Effector memory CD8-positive, alpha-beta T cell (primary cell): ENCODE data around the gene SBNO1.
A peak's percentile ranks its signal among the peaks of the same experiment; 100 is the strongest.
"Not testable (repeated sequence)": the region's sequence is repeated elsewhere in the genome, so short reads cannot be mapped to it uniquely, and the experiment has no call there.

ENCODE experiments used
- ATAC-seq: fragments of 150-1000 bp; cut with Tn5 transposase; replicated peaks from 2 replicates; pipeline ENCODE4 v1.10.0; 2021; ENCODE audit warnings: mild to moderate bottlenecking, moderate library complexity
- DNase-seq, 3 experiments: peaks; one replicate each; pipeline ENCODE4 v3.0.0; 2021
- H3K27ac Mint-ChIP-seq, 2 donors: one replicate each; pipeline ENCODE4 v1.8.0; 2022; ENCODE audit warnings: mild to moderate bottlenecking in 2 of 2, mixed read lengths in 2 of 2, moderate library complexity in 2 of 2
- H3K27me3 Mint-ChIP-seq, 2 donors: one replicate each; pipeline ENCODE4 v1.8.0; 2022; ENCODE audit warnings: mixed read lengths in 2 of 2
- H3K36me3 Mint-ChIP-seq: one replicate; pipeline ENCODE4 v1.8.0; 2022; ENCODE audit warnings: mild to moderate bottlenecking, moderate library complexity, mixed read lengths; ENCODE audit not compliant: insufficient read depth
- H3K4me1 Mint-ChIP-seq, 2 donors: one replicate each; pipeline ENCODE4 v1.8.0; 2022; ENCODE audit warnings: low read depth in 2 of 2, mixed read lengths in 2 of 2
- H3K4me3 Mint-ChIP-seq, 2 donors: one replicate each; pipeline ENCODE4 v1.8.0; 2022; ENCODE audit warnings: mild to moderate bottlenecking in 2 of 2, mixed read lengths in 2 of 2, moderate library complexity in 2 of 2
- H3K9me3 Mint-ChIP-seq, 2 donors: one replicate each; pipeline ENCODE4 v1.8.0; 2022; ENCODE audit warnings: mixed read lengths in 2 of 2

Gene SBNO1

GRCh38 chr12:123396543-123396942 lies 31.9 kb upstream of the SBNO1 start:
- Mint-ChIP-seq H3K9me3 (no peaks in the 10 kb centered on the region), H3K4me3 (no peak overlapping the region), H3K36me3 (peaks cover 58% of the 10 kb centered on the region), H3K27me3 (no peaks in the 10 kb centered on the region), H3K27ac (no peak overlapping the region), H3K4me1 (peaks cover 16 to 17% of the 10 kb centered on the region in 2 donors)
- DNase-seq (no peak), ATAC-seq (no peak)

DNA sequence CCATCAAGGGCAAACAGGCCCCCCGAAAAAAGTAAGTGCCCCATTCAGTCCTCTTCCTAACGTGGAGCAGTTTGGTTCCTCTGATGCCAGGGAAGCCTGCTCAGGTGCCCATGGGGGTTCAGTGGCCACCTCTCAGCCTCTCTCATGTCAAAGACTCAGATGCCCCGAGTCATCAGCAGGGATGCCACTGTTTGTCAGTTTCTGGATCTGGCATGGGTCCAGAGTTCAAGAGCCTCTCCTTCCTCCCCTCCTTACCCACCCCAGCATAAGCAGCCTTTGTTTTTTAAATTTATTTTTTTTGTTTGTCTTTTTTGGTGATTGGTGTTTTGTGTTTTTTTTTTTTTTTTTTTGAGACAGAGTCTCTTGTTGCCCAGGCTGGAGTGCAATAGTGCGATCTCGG lies 30.6 kb upstream of the SBNO1 start:
- Mint-ChIP-seq H3K4me1 (peaks cover 22 to 29% of the 10 kb centered on the region in 2 donors), H3K9me3 (no peaks in the 10 kb centered on the region)
- ATAC-seq: no peak

GRCh38 chr12:123393747-123394146 lies 29.1 kb upstream of the SBNO1 start:
- ATAC-seq: no peak
- DNase-seq: no peak
- Mint-ChIP-seq H3K9me3 (no peaks in the 10 kb centered on the region), H3K4me3 (no peak overlapping the region), H3K4me1 (peaks cover 22 to 33% of the 10 kb centered on the region in 2 donors), H3K27me3 (no peaks in the 10 kb centered on the region), H3K27ac (no peak overlapping the region), H3K36me3 (peaks cover 63% of the 10 kb centered on the region)

More for the DNA sequence above, 30.6 kb upstream of the SBNO1 start:
- peak overlapping the region in 1 of 2 donors; percentile 81 for H3K27ac Mint-ChIP-seq
- DNase-seq: no peak
- peaks cover 67% of the 10 kb centered on the region for H3K36me3 Mint-ChIP-seq
- H3K4me3 Mint-ChIP-seq: no peak overlapping the region
- H3K27me3 Mint-ChIP-seq: no peaks in the 10 kb centered on the region

DNA sequence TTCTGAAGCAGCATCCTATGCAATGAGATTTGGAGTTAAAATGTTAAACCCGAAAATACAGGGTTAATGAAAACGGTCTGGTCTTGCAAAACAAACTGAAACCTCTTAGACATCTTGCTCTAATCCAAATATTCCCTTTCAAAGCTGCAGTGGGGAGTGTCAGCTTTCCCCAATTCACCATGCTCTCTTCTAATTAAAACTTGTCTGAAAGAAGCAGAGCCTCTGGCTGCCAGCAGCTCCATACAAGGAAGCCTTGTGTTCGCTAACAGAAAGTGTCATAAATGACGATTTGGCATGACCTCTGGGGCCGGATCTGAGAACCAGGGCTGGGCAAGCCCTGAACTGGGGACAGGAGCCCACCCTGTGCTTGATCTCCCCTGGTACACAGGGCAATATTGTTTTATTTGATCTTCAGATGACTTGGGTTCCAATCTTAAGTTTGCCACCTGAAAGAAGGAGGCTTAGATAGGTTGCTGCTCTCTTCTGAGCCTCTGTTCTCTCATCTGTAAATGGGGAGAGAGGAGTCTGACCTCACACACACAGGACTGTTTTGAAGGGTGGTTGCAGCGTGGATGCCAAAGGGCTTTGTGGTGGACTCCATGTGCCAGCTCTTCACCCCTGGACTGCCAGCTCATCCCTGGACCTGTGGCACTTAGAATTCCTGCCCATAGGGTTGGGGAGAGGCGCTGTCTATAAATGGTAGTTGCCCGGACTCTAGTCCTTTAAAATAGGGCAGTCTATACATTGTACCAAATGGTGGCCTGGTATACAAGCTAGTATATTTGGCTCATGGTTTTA lies 27.1 kb upstream of the SBNO1 start:
- Mint-ChIP-seq H3K27me3 (no peaks in the 10 kb centered on the region), H3K4me3 (peak overlapping the region; percentile 78 to 91), H3K9me3 (no peaks in the 10 kb centered on the region), H3K4me1 (peaks cover 30 to 45% of the 10 kb centered on the region in 2 donors), H3K27ac (peak overlapping the region in 1 of 2 donors; percentile 94), H3K36me3 (peaks cover 50% of the 10 kb centered on the region)
- DNase-seq (no peak), ATAC-seq (no peak)

GRCh38 chr12:123390498-123391426 lies 26.1 kb upstream of the SBNO1 start:
- ATAC-seq: peak; percentile 22
- no peaks in the 10 kb centered on the region for H3K27me3 Mint-ChIP-seq
- no peaks in the 10 kb centered on the region for H3K9me3 Mint-ChIP-seq
- H3K36me3 Mint-ChIP-seq: peaks cover 41% of the 10 kb centered on the region
- H3K27ac Mint-ChIP-seq: peak overlapping the region; percentile 85 to 94
- no peak for DNase-seq
- peak overlapping the region; percentile 78 to 91 for H3K4me3 Mint-ChIP-seq
- H3K4me1 Mint-ChIP-seq: peaks cover 30 to 45% of the 10 kb centered on the region in 2 donors

- H3K9me3 Mint-ChIP-seq: no peaks in the 10 kb centered on the region
- ATAC-seq (peak; percentile 5), DNase-seq (no peak)
- H3K27ac Mint-ChIP-seq: peak overlapping the region; percentile 85 to 94
- H3K36me3 Mint-ChIP-seq: peaks cover 31% of the 10 kb centered on the region
- H3K4me1 Mint-ChIP-seq: peaks cover 30 to 40% of the 10 kb centered on the region in 2 donors
- peak overlapping the region; percentile 78 to 91 for H3K4me3 Mint-ChIP-seq
- no peaks in the 10 kb centered on the region for H3K27me3 Mint-ChIP-seq
These were observed 25.1 kb upstream of the SBNO1 start for GRCh38 chr12:123389560-123390351.

DNA sequence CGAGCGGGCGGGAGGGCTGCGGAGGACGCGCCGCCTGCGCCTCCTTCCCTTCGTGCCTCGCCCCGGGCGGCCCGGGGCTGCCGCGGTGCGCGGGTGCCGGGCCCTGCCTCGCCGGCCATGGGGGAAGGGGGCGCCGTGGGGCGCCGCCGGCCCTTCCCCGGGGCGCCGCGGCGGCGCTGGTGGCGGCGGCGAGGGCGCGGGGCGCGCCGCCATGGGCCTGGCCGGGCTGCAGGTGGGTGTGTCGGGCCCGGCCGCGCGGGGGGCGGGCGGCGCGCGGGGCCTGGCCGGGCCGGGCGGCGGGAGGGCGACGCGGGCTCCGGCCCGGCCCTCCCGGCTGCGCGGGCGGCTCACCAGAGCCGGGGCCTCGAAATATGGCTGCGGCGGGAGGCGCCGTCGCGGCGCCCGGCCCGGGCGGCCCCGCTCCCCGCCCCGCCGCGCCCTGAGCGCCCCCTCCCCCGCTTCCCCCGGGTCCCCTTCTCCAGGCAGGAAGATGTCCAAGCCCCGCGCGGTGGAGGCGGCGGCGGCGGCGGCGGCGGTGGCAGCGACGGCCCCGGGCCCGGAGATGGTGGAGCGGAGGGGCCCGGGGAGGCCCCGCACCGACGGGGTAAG lies 24.4 kb upstream of the SBNO1 start:
- Mint-ChIP-seq H3K4me3 (no peak overlapping the region), H3K9me3 (no peaks in the 10 kb centered on the region), H3K4me1 (peaks cover 30 to 40% of the 10 kb centered on the region in 2 donors), H3K36me3 (peaks cover 27% of the 10 kb centered on the region), H3K27ac (no peak overlapping the region), H3K27me3 (no peaks in the 10 kb centered on the region)
- no peak for DNase-seq
- no peak for ATAC-seq

GRCh38 chr12:123388177-123388950 lies 23.7 kb upstream of the SBNO1 start:
- peaks cover 33% of the 10 kb centered on the region for H3K36me3 Mint-ChIP-seq
- no peaks in the 10 kb centered on the region for H3K27me3 Mint-ChIP-seq
- H3K27ac Mint-ChIP-seq: peak overlapping the region; percentile 78 to 84
- H3K4me3 Mint-ChIP-seq: peak overlapping the region; percentile 83 to 86
- DNase-seq (peak; percentile 61 to 69 (median 68)), ATAC-seq (peak; percentile 66)
- H3K4me1 Mint-ChIP-seq: peaks cover 34 to 43% of the 10 kb centered on the region in 2 donors
- no peaks in the 10 kb centered on the region for H3K9me3 Mint-ChIP-seq

DNA sequence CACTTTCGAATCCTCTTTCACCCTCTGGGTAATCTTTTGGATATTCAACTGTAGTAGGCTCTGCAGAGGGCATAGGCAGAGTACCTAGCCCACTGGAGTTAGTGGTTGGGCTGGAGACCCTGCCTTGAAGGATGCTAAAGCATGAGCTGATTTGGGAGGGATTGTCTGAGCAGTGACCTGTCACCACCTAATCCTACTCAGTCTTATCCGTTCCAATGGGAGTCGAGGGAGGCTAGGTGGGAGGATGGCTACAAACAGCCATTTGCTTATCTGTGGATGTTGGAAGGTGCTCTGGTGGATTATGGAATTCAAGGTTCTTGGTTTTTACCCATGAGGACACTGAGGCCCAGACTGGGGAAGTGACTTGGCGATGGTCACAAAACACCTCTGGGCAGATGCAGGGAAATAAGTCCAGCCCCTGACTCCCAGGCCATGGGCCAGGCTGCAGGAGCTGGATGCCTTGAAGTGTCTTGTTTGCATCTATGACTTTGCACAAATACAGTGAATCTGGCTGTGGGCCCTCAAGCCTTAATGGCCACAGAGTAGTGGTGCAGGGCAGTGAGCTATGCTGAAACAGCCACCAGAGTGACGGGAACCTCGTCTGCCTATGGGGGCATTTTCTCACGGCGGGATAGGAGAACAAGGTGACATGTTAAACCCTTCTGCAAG lies 23.0 kb upstream of the SBNO1 start:
- no peak for DNase-seq
- Mint-ChIP-seq H3K4me1 (peaks cover 32 to 42% of the 10 kb centered on the region in 2 donors), H3K27me3 (no peaks in the 10 kb centered on the region), H3K4me3 (peak overlapping the region; percentile 83 to 86), H3K27ac (peak overlapping the region; percentile 78 to 84), H3K9me3 (no peaks in the 10 kb centered on the region), H3K36me3 (peaks cover 35% of the 10 kb centered on the region)
- ATAC-seq: no peak

DNA sequence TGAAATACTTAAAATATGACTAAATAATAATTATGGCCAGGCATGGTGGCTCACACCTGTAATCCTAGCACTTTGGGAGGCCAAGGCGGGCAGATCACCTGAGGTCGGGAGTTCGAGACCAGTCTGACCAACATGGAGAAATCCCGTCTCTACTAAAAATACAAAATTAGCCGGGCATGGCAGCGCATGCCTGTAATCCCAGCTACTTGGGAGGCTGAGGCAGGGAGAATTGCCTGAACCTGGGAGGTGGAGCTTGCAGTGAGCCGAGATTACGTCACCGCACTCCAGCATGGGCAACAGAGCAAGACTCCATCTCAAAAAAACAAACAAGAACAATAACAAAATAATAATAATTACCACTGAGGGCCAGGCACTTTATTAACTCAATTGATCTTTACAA lies 20.9 kb upstream of the SBNO1 start:
- not testable (repeated sequence) for H3K27ac Mint-ChIP-seq, H3K27me3 Mint-ChIP-seq, H3K9me3 Mint-ChIP-seq, DNase-seq, ATAC-seq
- peaks cover 24% of the 10 kb centered on the region for H3K36me3 Mint-ChIP-seq
- H3K4me1 Mint-ChIP-seq: peaks cover 27% of the 10 kb centered on the region in 2 donors
- H3K4me3 Mint-ChIP-seq: peak overlapping the region in 1 of 2 donors; percentile 97

DNA sequence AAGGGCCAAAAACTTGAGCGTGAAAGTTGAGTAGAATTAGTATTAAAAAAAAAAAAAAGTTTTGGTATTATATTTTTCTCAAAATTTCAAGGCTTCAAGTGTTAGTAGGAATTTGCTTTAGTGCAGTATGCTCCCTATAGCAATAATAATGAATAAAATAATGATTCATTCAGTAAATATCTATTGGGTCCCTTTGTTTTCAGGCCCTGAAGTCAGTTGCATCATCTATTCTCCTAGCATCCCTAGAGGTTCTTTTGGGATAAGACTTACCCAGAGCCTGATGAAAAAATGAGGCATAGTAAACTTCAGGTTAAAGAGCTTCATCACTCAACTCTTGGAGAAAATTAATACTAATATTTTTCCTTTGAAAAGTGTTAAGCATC lies 20.3 kb upstream of the SBNO1 start:
- Mint-ChIP-seq H3K9me3 (no peaks in the 10 kb centered on the region), H3K4me3 (peak overlapping the region; percentile 94 to 97), H3K36me3 (peaks cover 19% of the 10 kb centered on the region), H3K27me3 (no peaks in the 10 kb centered on the region), H3K27ac (no peak overlapping the region), H3K4me1 (peaks cover 21 to 22% of the 10 kb centered on the region in 2 donors)
- no peak for ATAC-seq
- no peak for DNase-seq
